RWPE2 (cell line): ENCODE results near the gene DDO.
A peak's percentile ranks its signal among the peaks of the same experiment; 100 is the strongest.

Experiments
- ATAC-seq: fragments of 200-7000 bp; cut with Tn5 transposase; 3 replicates; pipeline ENCODE4 v1.9.1; 2021; ENCODE audit warnings: low read depth
- DNase-seq: peaks from one replicate; pipeline ENCODE4 v3.0.0-alpha.2; 2020; ENCODE audit warnings: low spot score
- H3K27ac ChIP-seq: fragments of 450-650 bp; 2 replicates; pipeline ENCODE4 v1.5.1; 2017; ENCODE audit warnings: mild to moderate bottlenecking; ENCODE audit not compliant: poor library complexity, severe bottlenecking
- H3K27me3 ChIP-seq: fragments of 250-450 bp; sonication (Bioruptor Pico); 2 replicates; pipeline ENCODE4 v1.5.1; 2021; ENCODE audit warnings: mild to moderate bottlenecking, moderate library complexity; ENCODE audit not compliant: insufficient read depth, poor library complexity, severe bottlenecking
- H3K36me3 ChIP-seq: fragments of 250-450 bp; sonication (Bioruptor Pico); 2 replicates; pipeline ENCODE4 v1.5.1; 2020; ENCODE audit warnings: low read depth, mild to moderate bottlenecking, moderate library complexity
- H3K4me1 ChIP-seq: fragments of 250-450 bp; sonication (Bioruptor Pico); 2 replicates; pipeline ENCODE4 v1.5.1; 2021; ENCODE audit warnings: mild to moderate bottlenecking, moderate library complexity; ENCODE audit not compliant: insufficient read depth, poor library complexity, severe bottlenecking
- H3K4me3 ChIP-seq: fragments of 250-450 bp; sonication (Bioruptor Pico); 2 replicates; pipeline ENCODE4 v1.5.1; 2021; ENCODE audit warnings: mild to moderate bottlenecking, moderate library complexity; ENCODE audit not compliant: severe bottlenecking
- H3K9me3 ChIP-seq: fragments of 250-450 bp; sonication (Bioruptor Pico); 2 replicates; pipeline ENCODE4 v1.5.1; 2021; ENCODE audit warnings: mild to moderate bottlenecking, moderate library complexity; ENCODE audit not compliant: severe bottlenecking
- TF ChIP-seq, protein P1 (sequence below): fragments of 450-650 bp; IDR thresholded peaks from one replicate; pipeline ENCODE4 v1.5.1; 2017; ENCODE audit warnings: mild to moderate bottlenecking, moderate library complexity; ENCODE audit not compliant: poor library complexity, severe bottlenecking

DDO gene

DNA sequence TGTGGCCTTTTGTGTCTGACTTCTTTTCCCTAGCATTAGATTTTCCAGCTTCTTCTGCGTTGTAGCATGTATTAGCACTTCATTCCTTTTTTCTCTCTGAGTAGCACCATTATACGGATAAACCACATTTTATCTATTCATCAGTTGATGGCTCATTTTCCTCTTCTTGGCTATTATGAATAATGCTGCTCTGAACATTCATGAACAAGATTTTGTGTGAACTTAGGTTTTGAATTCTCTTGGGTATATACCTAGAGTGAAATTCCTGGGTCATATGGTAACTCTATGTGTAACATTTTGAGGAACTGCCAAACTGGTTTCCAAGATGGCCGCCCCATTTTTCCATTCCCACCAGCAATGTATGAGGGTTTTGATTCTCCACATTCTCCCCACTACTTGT, 32.4 kb upstream of the DDO start:
- H3K27ac ChIP-seq: no peak overlapping the region

DNA sequence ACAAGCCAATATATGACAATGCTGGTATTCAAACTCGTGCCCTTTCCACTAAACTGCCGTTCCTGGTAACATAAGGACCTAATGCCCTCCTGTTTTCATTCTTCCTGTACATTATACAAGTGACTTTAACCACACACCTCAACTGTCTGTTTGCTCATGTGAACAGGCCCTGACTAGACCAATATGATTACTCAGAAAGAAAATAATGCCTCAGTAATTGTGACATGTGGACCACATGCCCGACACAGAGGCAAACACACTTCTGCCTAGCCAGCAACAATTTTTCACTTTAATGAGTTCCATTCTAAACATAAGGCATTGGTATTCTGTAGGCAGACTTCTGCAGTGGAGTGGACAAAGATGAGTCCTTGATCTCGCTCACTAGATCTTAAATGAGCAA, 31.0 kb upstream of the DDO start:
- no peaks in the 10 kb centered on the region for H3K9me3 ChIP-seq
- ATAC-seq (peak; percentile 82), DNase-seq (no peak)
- no peak overlapping the region for H3K4me3 ChIP-seq
- H3K36me3 ChIP-seq: no peaks in the 10 kb centered on the region
- TF ChIP-seq, protein P1, sequence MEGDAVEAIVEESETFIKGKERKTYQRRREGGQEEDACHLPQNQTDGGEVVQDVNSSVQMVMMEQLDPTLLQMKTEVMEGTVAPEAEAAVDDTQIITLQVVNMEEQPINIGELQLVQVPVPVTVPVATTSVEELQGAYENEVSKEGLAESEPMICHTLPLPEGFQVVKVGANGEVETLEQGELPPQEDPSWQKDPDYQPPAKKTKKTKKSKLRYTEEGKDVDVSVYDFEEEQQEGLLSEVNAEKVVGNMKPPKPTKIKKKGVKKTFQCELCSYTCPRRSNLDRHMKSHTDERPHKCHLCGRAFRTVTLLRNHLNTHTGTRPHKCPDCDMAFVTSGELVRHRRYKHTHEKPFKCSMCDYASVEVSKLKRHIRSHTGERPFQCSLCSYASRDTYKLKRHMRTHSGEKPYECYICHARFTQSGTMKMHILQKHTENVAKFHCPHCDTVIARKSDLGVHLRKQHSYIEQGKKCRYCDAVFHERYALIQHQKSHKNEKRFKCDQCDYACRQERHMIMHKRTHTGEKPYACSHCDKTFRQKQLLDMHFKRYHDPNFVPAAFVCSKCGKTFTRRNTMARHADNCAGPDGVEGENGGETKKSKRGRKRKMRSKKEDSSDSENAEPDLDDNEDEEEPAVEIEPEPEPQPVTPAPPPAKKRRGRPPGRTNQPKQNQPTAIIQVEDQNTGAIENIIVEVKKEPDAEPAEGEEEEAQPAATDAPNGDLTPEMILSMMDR: no peak
- no peak overlapping the region for H3K27ac ChIP-seq
- peaks cover 11% of the 10 kb centered on the region for H3K4me1 ChIP-seq
- H3K27me3 ChIP-seq: no peaks in the 10 kb centered on the region

More for the DNA sequence above, 32.4 kb upstream of the DDO start:
- ATAC-seq (no peak), DNase-seq (no peak)
- Histone ChIP-seq H3K9me3 (no peaks in the 10 kb centered on the region), H3K36me3 (no peaks in the 10 kb centered on the region), H3K4me3 (no peak overlapping the region), H3K4me1 (peaks cover 11% of the 10 kb centered on the region), H3K27me3 (no peaks in the 10 kb centered on the region)
- TF ChIP-seq, protein P1: no peak

DNA sequence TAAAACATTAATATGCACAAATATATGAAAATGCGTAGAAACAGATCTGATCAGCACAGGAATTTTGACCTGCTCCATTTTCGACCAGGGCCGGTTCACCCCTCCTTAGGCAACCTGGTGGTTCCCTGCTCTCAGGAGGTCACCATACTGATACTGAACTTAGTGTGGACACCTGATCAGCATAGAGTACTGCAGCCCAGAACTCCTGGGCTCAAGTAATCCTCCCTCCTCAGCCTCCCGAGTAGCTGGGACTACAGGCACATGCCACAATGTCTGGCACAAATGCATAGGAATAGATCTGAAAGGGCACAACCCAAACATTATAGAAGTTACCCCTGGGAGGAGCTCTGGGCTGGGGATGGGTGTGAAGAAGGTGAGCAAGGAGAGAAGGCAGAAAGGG, 24.7 kb upstream of the DDO start:
- DNase-seq (no peak), ATAC-seq (no peak)
- H3K36me3 ChIP-seq: no peaks in the 10 kb centered on the region
- H3K27ac ChIP-seq: no peak overlapping the region
- H3K4me3 ChIP-seq: no peak overlapping the region
- H3K27me3 ChIP-seq: no peaks in the 10 kb centered on the region
- no peaks in the 10 kb centered on the region for H3K4me1 ChIP-seq
- no peaks in the 10 kb centered on the region for H3K9me3 ChIP-seq
- TF ChIP-seq, protein P1: no peak

DNA sequence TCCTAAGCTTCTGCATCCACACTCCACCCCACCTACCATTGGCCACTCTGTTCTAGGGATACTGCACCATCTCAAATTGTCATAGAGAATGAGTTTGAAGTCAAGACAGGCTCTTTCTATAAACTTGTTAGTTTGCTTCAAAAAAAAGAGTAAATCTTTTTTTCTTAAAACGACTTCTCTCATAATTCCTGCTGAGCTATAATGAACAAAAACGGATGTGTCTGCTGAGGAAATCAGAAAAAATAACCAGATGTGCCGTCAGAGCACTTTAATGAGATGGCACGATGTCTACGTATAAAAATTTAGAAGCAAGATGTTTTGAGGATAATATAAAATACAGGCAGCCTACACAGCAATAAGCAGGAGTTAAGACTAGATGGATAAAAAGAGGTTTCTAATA, 24.0 kb upstream of the DDO start:
- Histone ChIP-seq H3K9me3 (no peaks in the 10 kb centered on the region), H3K27ac (no peak overlapping the region), H3K4me1 (no peaks in the 10 kb centered on the region), H3K27me3 (no peaks in the 10 kb centered on the region), H3K4me3 (no peak overlapping the region), H3K36me3 (no peaks in the 10 kb centered on the region)
- TF ChIP-seq, protein P1: no peak
- DNase-seq (no peak), ATAC-seq (no peak)

DNA sequence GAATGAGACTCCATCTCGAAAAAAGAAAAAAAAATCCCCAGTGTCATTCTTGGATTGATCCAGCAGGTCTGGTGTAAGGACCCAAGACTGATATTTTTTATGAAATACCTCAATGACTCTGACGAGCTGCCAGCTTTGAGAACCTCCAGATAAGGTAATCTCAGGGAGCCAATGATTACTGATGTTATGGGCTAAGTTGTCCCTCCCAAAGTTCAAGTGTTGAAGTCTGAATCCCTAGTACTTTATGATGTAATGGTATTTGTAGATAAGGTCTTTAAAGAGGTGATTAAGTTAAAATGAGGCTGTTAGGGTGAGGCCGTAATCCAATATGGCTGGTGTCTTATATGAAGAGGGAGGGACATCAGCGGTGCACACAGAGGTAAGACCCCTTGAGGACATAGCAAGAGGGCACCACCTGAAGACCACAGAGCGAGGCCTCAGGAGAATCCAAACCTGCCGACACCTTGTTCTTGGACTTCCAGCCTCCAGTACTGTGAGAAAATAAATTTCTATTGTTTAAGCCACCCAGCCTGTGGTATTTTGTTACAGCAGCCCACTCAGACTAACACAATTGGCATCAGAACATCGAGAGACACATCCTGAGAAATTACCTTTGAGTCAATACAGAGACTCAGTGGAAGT, 19.7 kb upstream of the DDO start:
- Histone ChIP-seq H3K36me3 (no peaks in the 10 kb centered on the region), H3K4me1 (no peaks in the 10 kb centered on the region), H3K27me3 (no peaks in the 10 kb centered on the region), H3K4me3 (no peak overlapping the region), H3K27ac (no peak overlapping the region), H3K9me3 (no peaks in the 10 kb centered on the region)
- ATAC-seq (no peak), DNase-seq (no peak)
- TF ChIP-seq, protein P1: no peak
